HG03025 (cell line): Measurements from ENCODE around the gene ZNF628.

Experiments
- ATAC-seq: cut with Tn5 transposase; IDR thresholded peaks from one replicate; pipeline ENCODE4 v1.9.1; 2021; ENCODE audit warnings: mild to moderate bottlenecking, moderate library complexity; ENCODE audit not compliant: unreplicated experiment, low FRiP score

ZNF628 gene

DNA sequence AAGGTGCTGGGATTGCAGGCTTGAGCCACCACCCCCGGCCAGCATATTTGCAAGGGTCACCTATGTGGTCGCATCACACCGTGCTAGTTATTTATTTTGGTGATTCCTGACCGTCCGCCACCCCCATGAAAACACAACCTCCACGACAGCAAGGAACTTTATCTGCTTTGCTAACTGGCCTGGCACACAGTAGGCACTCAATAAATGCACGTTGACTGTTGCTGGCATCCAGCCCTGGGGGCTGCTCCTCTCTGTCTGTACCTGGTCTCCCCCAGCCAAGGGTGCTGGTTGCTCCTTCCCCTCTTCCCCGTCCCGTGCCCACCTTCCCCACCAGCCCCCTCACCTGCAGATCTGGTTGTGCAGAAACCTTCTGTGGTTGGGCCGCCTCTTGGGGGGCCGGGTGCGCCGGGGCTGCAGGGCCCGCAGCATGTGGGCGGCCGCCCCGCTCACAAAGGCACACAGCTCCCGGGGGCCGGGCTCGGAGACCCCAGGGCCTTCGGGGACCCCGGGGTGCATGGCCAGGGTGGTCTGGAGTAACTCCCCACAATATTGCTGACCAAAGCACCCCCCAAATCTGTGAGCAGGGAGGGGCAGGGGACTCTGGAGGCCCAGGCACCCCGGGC, 12.3 kb upstream of the ZNF628 start:
- no peak for ATAC-seq

- no peak for ATAC-seq
These were observed 11.8 kb upstream of the ZNF628 start, which contains the start of gene C19orf85 for GRCh38 chr19:55464662-55465054. C19orf85 (minus strand) TSS chr19:55464751; CDS start chr19:55464554, 197 bp downstream.

DNA sequence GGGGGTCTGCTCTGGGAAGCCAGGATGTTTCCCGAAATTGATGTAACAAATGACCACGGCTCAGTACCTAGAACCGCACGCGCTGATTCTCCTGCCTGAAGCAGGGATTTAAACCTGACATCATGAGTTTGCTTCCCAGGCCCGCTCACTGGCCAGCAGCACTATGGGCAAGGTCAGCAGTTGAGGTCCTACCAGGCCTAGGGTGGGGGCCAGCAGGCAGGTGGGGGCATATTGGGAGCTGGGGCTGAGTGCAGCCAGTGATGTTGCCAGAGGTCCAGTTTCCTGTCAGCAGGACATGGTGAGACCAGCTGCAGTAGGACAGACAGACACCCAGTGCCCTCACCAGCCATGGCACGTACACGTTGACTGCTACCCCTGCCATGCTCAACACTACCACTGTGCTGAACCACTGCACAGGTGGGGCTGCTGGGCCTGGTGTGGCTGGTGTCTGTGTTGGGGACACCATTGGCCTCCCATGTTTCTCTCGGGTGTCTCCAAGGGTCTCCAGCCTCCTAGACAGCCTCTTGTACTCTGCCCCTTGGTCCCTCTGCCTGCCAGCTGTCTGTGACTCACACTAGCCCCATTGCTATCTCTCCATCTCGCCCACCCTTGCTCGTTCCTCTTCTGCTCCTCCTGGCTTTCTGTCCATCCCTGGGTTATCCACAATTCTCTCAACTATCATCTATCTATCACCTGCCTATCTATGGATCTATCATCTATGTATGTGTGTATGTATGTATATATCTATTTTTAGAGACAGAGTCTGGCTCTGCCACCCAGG, 10.8 kb upstream of the ZNF628 start:
- ATAC-seq = no peak

GRCh38 chr19:55466241-55466614, 10.2 kb upstream of the ZNF628 start:
- ATAC-seq = no peak

DNA sequence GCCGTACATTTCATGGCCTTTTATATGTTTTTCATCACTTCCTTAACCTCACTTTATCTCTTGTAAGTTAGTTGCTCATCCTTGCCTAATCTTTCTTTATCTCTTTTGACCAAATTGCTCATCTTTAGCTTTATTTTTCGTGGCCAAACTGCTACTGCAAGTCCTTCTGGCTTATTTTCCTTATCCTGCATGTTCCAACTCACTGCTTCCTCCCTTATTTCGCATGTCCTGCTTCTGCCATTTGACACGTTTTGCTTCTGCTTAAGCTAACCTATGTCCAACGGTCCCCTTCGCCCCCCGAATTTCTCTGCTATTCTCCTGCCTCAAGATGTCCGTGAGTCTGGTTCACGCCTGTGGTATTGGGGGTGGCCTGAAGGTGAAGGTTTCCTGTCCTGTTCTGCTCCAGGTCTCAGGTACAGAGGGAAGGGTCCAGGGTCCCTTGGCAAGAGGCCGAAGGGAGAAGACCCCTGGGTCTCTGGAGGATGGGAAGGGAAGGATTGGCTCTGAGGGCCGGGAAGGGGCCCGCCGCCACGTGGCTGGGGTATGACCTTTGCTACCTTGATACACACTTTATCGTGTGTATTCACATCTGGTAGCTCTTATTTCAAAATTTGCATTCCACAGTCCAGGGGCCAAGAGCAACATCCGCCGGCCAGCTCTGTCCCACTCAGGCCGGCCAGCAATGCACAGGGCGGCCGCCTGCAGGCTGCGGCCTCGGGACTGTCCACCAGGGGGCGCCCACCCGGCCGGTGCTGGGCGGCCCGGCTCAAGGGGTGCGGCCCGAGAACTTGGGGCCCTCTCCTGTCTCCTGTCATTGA, 9.0 kb upstream of the ZNF628 start:
- no peak for ATAC-seq

DNA sequence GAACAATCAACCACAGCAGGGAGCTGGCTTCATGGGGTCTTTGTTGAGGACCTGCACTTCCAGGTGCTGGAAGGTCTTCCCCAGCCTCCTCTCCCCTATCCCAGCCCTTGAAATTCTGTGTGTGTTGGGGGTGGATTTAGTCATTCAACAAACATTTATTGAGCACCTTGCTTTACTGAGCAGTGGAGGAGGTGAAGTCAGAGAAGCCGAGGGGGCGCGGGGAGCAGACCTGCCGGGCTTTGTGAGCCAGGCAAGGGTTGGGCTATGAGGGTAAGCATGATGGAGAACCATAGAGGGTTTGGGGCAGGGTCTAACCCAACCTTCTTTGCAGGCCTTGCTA, 8.4 kb upstream of the ZNF628 start:
- no peak for ATAC-seq

- ATAC-seq = no peak
These were observed 5.2 kb upstream of the ZNF628 start for GRCh38 chr19:55471266-55471665.

- no peak for ATAC-seq
These were observed 4.0 kb upstream of the ZNF628 start for GRCh38 chr19:55472463-55472862.

GRCh38 chr19:55473225-55474012, 3.0 kb upstream of the ZNF628 start:
- no peak for ATAC-seq

- no peak for ATAC-seq
These were observed 1.9 kb upstream of the ZNF628 start for GRCh38 chr19:55474269-55475265.

DNA sequence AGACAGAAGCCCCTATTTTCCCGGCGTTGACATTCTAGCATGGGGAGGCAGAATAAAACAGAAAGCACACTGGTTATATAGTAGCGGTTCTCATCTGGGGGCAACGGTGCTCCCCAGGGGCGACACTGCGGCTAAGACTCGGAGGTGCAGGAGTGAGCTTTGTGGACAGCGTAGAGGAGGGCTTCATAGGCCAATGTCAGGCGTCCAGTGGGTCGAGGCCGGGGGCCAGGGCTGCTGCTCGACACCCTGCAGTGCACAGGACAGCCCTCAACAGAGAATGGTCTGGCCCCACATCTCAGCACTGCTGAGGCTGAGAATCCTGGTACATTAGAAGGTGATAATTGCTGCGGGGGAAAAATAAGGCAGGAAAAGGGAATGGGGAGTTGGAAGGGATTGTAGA, 1.5 kb downstream of the ZNF628 start:
- no peak for ATAC-seq

DNA sequence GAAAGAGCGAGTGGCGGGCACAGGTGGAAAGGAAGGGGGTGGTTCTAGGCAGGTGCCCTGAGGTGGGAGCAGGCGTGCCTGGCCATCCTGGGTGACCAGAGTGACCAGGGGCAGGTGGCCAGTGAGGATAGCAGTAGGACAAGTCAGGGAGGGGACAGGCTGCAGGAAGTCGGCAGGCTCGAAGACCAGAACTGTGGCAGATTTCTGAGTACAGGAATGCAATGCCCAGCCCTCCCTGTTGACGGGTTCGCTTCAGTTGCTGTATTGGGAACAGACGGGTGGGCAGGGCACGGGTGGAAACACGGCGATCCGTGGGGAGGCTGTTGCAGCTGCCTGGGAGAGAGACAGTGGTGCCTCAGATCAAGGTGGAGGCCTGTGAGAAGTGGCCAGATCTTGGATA, 1.9 kb downstream of the ZNF628 start:
- ATAC-seq = no peak

- ATAC-seq = no peak
These were observed 2.6 kb downstream of the ZNF628 start for GRCh38 chr19:55479045-55479444.

DNA sequence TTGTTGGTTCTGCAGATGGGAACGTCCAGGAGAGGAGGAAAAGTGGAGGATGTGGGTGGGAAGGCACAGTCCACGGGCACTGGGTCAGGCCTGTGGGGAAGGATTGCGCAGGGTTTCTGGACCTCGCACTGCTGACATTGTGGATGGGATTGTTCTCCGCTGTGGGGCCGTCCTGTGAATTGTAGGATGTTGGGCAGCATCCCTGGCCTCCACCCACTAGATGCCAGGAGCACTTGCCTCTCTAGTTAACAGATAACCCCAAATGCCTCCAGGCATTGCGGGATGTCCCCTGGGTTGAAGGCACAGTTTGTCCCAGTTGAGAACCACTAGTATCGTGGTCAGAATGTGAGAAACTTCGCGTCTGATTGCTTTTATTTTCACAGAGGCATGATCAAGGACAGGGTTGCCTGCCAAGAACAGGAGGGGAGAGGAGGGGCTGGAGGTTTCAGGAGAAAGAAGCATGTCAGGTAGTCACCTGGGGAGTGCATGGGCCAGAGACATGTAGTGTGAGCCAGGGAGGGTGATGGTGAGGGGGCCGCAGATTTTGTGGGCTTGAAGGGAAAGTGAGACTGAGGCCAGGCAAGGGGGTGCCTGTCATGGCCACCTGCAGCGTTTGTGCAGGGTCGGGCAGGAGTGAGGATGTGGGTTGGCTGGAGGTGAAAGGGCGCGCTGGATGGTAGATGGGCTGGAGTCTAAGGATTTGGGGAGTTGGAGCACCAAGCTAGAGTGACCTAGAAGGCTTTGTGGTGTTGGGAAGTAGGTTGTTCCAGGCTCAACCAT, 3.2 kb downstream of the ZNF628 start:
- no peak for ATAC-seq

DNA sequence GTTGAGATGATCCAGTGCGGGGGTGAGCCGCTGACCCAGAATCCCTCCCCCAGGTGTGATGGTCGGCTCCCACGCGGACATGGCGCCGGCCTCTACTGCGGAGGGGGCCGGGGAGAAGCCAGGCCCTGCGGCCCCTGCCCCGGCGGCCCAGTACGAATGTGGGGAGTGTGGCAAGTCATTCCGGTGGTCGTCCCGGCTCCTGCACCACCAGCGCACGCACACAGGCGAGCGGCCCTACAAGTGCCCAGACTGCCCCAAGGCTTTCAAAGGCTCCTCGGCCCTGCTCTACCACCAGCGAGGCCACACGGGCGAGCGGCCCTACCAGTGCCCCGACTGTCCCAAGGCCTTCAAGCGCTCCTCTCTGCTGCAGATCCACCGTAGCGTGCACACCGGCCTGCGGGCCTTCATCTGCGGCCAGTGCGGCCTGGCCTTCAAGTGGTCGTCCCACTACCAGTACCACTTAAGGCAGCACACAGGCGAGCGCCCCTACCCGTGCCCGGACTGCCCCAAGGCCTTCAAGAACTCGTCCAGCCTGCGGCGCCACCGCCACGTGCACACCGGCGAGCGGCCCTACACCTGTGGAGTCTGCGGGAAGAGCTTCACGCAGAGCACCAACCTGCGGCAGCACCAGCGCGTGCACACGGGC, 4.9 kb downstream of the ZNF628 start:
- no peak for ATAC-seq

DNA sequence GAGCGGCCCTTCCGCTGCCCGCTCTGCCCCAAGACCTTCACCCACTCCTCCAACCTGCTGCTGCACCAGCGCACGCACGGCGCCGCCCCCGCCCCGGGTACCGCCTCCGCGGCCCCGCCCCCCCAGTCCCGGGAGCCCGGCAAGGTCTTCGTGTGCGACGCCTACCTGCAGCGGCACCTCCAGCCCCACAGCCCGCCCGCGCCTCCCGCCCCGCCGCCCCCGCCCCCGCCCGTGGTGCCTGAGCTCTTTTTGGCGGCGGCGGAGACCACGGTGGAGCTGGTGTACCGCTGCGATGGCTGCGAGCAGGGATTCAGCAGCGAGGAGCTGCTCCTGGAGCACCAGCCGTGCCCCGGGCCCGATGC, 5.4 kb downstream of the ZNF628 start:
- ATAC-seq = no peak

DNA sequence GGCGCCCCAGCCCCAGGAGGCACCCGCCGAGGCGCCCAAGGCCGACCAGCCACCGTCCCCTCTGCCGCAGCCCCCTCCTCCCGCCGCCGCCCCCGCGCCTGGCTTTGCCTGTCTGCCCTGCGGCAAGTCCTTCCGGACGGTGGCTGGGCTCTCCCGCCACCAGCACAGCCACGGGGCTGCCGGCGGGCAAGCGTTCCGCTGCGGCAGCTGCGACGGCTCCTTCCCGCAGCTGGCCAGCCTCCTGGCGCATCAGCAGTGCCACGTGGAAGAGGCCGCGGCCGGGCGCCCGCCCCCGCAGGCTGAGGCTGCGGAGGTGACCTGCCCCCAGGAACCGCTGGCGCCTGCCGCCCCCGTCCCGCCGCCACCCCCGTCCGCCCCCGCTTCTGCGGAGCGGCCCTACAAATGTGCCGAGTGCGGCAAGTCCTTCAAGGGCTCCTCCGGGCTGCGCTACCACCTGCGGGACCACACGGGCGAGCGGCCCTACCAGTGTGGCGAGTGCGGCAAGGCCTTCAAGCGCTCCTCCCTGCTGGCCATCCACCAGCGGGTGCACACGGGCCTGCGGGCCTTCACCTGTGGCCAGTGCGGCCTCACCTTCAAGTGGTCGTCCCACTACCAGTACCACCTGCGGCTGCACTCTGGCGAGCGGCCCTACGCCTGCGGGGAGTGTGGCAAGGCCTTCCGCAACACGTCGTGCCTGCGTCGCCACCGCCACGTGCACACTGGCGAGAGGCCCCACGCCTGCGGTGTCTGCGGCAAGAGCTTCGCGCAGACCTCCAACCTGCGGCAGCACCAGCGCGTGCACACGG, 5.9 kb downstream of the ZNF628 start:
- no peak for ATAC-seq
